Measurements from ENCODE around the gene HIVEP3.
"Not testable (repeated sequence)": the region's sequence is repeated elsewhere in the genome, so short reads cannot be mapped to it uniquely, and the experiment has no call there.

Gene HIVEP3

DNA sequence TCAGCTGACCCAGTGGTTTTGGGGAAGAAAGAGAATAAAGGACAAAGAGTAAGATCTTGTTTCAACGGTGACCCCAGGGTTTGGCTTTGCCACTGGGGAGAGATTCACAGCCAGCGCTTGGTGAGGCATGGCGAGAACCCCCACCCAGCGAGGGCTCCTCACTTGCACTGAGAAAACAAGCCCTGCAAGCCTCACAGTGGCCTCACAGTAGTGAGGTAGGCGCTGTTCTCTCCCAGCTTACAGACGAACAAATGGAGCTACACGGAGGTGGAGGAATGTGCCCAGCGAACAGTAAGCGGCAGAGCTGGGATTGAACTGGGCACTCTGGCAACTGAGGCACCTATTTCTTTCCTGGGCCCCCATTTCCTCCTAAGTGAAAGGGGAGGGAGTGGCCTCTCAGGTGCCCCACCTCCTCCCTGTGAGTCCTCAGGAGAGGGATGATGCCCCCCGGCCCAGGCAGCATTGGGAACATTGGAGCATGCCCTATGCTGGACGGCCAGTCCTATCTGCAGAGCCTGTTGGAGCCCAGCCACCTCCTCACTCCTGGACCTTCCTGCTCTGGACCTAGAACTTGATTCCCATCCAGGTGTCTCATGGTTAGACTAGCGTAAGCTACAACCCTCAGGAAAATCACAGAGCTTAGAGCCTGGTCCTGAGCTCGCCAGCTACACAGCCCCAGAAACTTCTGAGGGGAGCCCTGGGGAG lies 360.8 kb downstream of the HIVEP3 start:
- no peak for DNase-seq (ENCODE audit: low read depth)
- TF ChIP-seq, protein P1, sequence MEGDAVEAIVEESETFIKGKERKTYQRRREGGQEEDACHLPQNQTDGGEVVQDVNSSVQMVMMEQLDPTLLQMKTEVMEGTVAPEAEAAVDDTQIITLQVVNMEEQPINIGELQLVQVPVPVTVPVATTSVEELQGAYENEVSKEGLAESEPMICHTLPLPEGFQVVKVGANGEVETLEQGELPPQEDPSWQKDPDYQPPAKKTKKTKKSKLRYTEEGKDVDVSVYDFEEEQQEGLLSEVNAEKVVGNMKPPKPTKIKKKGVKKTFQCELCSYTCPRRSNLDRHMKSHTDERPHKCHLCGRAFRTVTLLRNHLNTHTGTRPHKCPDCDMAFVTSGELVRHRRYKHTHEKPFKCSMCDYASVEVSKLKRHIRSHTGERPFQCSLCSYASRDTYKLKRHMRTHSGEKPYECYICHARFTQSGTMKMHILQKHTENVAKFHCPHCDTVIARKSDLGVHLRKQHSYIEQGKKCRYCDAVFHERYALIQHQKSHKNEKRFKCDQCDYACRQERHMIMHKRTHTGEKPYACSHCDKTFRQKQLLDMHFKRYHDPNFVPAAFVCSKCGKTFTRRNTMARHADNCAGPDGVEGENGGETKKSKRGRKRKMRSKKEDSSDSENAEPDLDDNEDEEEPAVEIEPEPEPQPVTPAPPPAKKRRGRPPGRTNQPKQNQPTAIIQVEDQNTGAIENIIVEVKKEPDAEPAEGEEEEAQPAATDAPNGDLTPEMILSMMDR (IDR thresholded peaks at IDR 0.05; ENCODE audit: low read depth, low read length, missing control alignments), result no peak
- no peak overlapping the region for H3K4me3 ChIP-seq (ENCODE audit: low read depth, low read length)

DNA sequence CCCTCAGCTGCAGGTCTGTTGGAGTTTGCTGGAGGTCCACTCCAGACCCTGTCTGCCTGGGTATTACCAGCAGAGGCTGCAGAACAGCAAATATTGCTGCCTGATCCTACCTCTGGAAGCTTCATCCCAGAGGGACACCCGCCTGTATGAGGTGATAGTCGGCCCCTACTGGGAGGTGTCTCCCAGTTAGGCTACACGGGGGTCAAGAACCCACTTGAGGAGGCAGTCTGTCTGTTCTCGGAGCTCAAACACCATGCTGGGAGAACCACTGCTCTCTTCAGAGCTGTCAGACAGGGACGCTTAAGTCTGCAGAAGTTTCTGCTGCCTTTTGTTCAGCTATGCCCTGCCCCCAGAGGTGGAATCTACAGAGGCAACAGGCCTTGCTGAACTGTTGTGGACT lies 364.0 kb downstream of the HIVEP3 start:
- DNase-seq (ENCODE audit: low read depth); H3K4me3 ChIP-seq (ENCODE audit: low read depth, low read length): not testable (repeated sequence)

DNA sequence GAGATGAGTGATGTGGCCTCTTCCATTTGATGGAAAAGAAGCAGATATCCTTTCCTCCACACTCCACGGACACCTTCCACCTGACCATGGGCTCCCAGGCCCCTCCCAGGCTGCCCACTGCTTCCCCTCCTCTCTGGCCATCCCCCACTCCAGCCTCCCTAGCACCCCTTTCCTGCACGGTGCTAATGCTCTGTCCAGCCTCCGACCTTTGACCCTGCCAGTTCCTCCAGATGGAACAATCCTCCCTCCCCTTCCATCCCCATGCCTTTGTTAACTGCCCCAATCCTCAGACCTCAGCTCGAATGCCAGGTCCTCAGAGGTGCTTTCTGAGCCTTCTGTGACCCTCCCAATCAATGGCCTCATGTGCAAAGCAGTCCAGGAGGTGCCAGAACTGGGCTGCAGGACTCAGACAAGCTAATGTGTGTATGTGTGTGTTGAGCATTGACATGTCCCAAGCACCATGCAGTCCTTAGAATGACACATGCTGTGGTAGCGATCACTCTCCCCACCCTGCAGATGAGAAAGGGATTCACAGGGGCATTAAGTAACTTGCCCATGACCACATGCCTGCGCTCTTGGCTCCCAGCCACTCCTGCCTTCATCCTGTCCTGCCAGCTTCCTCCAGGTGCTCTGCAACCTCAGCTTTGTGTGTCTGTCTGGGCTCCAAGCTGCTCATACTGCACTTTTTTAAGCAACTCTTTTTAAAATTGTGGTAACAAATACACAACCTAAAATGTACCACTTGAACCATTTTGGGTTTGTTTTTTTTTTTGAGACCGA lies 370.8 kb downstream of the HIVEP3 start:
- TF ChIP-seq, protein P1 (IDR thresholded peaks at IDR 0.05; ENCODE audit: low read depth, low read length, missing control alignments), result no peak
- no peak for DNase-seq (ENCODE audit: low read depth)

DNA sequence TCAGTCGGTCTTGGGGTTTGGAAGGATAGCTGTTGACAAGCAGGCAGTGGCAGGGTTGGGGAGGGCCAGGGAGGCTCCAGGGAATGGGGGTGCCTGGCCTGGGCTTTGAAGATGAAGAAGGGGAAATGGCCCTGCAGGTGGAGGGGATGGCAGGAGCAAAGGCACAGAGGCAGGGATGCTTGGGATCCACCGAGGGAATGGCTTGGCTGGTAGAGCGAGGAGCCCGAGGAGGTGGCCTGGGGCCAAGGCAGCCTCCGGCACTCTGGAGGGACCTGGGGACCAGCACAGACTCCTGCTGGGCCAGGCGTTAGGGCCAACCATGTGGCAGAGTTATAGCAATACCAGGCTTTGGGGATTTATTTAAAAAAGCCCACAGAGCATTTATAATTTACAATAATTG lies 371.4 kb downstream of the HIVEP3 start:
- no peak for DNase-seq (ENCODE audit: low read depth)
- H3K4me3 ChIP-seq (ENCODE audit: low read depth, low read length), result no peak overlapping the region
- TF ChIP-seq, protein P1 (IDR thresholded peaks at IDR 0.05; ENCODE audit: low read depth, low read length, missing control alignments), result no peak

More for the DNA sequence above, 370.8 kb downstream of the HIVEP3 start:
- H3K4me3 ChIP-seq (ENCODE audit: low read depth, low read length), result no peak overlapping the region

DNA sequence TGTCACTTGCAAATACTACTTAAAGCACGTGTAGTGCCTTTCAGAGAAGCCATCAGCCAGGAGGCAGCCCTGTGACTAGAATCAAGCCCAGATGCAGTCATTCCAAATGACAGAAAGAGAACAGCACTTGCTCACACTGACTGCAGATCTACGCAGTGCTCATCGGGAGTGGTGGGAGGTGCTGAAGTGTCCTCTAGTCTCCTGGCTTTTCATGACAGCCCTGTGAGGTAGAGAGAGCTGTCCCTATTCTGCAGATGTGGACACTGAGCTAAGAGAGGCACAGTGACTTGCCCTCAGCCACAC lies 371.9 kb downstream of the HIVEP3 start:
- H3K4me3 ChIP-seq (ENCODE audit: low read depth, low read length), result no peak overlapping the region
- TF ChIP-seq, protein P1 (IDR thresholded peaks at IDR 0.05; ENCODE audit: low read depth, low read length, missing control alignments), result no peak
- DNase-seq (ENCODE audit: low read depth), result no peak

DNA sequence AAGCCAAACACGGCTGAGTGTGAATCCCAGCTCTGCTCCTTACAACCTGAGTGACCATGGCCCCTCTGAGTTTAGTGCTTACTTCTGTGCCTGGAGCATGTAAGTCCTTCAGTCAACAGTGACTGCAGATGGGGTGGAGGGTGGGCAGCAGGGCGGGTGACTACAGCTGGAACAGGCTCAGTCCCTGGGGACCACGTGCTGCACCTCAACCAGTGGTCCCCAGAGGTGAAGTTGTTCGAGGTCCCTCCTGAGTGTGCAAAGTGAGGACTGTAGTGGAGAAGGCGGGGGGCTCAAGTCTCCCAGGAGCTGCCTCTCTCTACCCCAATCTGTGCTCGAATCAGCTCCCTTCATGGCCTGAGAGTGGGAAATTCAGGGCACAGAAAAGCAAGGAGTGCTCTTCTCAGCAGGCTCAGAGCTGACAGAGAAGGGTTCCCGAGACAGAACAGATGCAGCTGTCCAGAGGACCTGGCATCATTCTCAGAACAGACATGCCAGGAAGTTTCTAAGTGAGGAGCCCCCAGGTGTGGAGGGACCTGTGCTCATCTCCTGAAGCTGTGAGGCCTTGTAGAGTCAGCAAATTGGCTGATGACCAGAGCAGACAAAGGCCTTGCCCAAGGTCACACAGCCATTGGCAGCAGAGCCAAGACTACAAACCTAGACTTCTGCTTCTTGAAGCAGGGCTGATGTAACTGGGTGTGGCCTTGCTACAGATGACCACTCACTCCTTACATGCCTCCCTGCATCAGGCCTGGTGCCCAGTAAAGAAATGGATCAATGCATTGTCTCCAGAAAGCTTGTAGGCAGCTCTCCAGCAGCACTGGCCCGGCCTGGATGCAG lies 372.5 kb downstream of the HIVEP3 start:
- H3K4me3 ChIP-seq (ENCODE audit: low read depth, low read length), result no peak overlapping the region
- TF ChIP-seq, protein P1 (IDR thresholded peaks at IDR 0.05; ENCODE audit: low read depth, low read length, missing control alignments), result no peak
- DNase-seq (ENCODE audit: low read depth), result no peak

Measured in GM12864 (cell line).